ENCODE measurements around the gene KCNIP1.

DNA sequence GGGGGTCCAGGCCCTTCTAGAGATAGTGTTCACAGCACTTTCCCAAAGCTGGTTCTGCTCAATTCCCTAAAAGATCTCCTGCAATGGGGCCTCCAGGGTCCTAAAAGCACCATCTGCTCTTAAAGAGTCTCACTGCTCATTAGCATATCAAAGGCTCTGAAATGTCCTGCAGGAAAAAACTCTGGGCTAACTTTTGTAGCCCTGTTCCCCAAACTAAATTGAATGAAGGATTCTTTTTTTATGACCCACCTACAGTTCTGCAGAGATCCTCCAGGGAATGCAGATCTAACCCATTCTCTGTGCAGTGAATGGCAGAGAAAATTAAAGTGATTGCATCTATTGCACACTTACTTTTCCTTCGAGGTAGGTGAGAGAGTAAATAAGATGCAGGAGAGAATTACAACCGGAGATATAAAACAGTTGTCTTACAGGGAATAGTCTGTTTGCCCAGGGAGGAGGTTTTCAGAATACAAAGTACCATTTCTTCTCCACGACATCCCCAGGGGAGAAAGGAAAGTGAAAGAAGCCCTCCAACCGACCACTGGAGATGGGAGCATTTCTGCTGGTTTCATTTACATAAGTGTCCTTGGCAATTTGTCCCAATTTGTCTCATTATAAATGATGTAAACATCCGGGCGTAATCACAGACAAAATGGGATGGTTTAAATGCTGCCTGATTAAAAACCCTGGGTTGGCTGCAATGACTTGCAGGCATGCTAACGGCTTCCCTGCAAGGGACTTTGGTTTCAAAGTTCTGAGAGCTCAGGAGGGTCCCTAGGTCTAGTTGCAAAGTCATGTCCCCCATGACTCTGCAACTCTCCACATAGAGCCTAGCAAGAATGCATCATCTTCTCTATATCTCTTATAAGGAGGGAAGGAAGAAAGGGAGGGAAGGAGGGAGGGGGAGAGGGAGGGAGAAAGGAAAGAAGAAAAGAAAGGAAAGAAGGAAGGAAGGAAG is 114.0 kb downstream of the KCNIP1 start:
- TF ChIP-seq, protein P1, sequence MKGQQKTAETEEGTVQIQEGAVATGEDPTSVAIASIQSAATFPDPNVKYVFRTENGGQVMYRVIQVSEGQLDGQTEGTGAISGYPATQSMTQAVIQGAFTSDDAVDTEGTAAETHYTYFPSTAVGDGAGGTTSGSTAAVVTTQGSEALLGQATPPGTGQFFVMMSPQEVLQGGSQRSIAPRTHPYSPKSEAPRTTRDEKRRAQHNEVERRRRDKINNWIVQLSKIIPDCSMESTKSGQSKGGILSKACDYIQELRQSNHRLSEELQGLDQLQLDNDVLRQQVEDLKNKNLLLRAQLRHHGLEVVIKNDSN (IDR thresholded peaks at IDR 0.05): no peak
- TF ChIP-seq, protein P2, sequence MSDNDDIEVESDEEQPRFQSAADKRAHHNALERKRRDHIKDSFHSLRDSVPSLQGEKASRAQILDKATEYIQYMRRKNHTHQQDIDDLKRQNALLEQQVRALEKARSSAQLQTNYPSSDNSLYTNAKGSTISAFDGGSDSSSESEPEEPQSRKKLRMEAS (IDR thresholded peaks at IDR 0.05): no peak
- no peak for TF ChIP-seq TCF12 (IDR thresholded peaks at IDR 0.05; ENCODE audit: low read depth)
- TF ChIP-seq TAF1 (IDR thresholded peaks at IDR 0.05; ENCODE audit: low read depth): no peak
- no peak for TF ChIP-seq NFIC (IDR thresholded peaks at IDR 0.05)
- TF ChIP-seq, protein P3, sequence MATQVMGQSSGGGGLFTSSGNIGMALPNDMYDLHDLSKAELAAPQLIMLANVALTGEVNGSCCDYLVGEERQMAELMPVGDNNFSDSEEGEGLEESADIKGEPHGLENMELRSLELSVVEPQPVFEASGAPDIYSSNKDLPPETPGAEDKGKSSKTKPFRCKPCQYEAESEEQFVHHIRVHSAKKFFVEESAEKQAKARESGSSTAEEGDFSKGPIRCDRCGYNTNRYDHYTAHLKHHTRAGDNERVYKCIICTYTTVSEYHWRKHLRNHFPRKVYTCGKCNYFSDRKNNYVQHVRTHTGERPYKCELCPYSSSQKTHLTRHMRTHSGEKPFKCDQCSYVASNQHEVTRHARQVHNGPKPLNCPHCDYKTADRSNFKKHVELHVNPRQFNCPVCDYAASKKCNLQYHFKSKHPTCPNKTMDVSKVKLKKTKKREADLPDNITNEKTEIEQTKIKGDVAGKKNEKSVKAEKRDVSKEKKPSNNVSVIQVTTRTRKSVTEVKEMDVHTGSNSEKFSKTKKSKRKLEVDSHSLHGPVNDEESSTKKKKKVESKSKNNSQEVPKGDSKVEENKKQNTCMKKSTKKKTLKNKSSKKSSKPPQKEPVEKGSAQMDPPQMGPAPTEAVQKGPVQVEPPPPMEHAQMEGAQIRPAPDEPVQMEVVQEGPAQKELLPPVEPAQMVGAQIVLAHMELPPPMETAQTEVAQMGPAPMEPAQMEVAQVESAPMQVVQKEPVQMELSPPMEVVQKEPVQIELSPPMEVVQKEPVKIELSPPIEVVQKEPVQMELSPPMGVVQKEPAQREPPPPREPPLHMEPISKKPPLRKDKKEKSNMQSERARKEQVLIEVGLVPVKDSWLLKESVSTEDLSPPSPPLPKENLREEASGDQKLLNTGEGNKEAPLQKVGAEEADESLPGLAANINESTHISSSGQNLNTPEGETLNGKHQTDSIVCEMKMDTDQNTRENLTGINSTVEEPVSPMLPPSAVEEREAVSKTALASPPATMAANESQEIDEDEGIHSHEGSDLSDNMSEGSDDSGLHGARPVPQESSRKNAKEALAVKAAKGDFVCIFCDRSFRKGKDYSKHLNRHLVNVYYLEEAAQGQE (IDR thresholded peaks at IDR 0.05; ENCODE audit: low read depth): no peak
- TF ChIP-seq EGR1 (IDR thresholded peaks at IDR 0.05): no peak
- TF ChIP-seq EP300 (IDR thresholded peaks at IDR 0.05; ENCODE audit: borderline replicate concordance): no peak
- TF ChIP-seq RAD21 (IDR thresholded peaks at IDR 0.05; ENCODE audit: low read depth): no peak
- no peak for TF ChIP-seq CREB1 (IDR thresholded peaks at IDR 0.05; ENCODE audit: low read depth)
- no peak for TF ChIP-seq CEBPB (IDR thresholded peaks at IDR 0.05)
- TF ChIP-seq ZBTB7A (IDR thresholded peaks at IDR 0.05; ENCODE audit: low read depth): no peak
- no peak for TF ChIP-seq TEAD4 (IDR thresholded peaks at IDR 0.05)
- no peak for TF ChIP-seq YY1 (IDR thresholded peaks at IDR 0.05; ENCODE audit: low read depth)

Data from Ishikawa (cell line).